Activated T-cell treated with anti-CD3 and anti-CD28 coated beads, Interleukin-2, amount 50 U/mL, for 48 hours (primary cell): Measurements from ENCODE around the gene ATPAF2.
A peak's percentile ranks its signal among the peaks of the same experiment; 100 is the strongest.

Source experiments
- DNase-seq, 2 experiments: peaks; one replicate each; pipeline ENCODE4 v3.0.0-alpha.2; 2020

ATPAF2 gene

GRCh38 chr17:18038861-18039534 is at the start of gene ATPAF2, which contains the start of gene GID4:
ATPAF2 (minus strand) TSS chr17:18039168; CDS start chr17:18039013, 155 bp downstream.
GID4 (plus strand) TSS chr17:18039408; CDS start chr17:18039465, 57 bp downstream.
- peak; percentile 100 for DNase-seq

- DNase-seq = peak; percentile 97 to 98
Observed at GRCh38 chr17:18087610-18088491, 48.9 kb upstream of the ATPAF2 start, which contains the start of gene DRG2. DRG2 (plus strand) TSS chr17:18087948; CDS start chr17:18088024, 76 bp downstream.

- DNase-seq = no peak
Observed at GRCh38 chr17:18084256-18084655, 45.3 kb upstream of the ATPAF2 start.

GRCh38 chr17:18079543-18079942 is 40.6 kb upstream of the ATPAF2 start:
- no peak for DNase-seq

- DNase-seq = no peak
Observed at GRCh38 chr17:18076936-18077335, 38.0 kb upstream of the ATPAF2 start.

- DNase-seq = no peak
Observed at GRCh38 chr17:18074566-18075272, 35.8 kb upstream of the ATPAF2 start.

- DNase-seq = no peak
Observed at GRCh38 chr17:18071751-18072150, 32.8 kb upstream of the ATPAF2 start.

- no peak for DNase-seq
Observed at GRCh38 chr17:18070861-18071340, 31.9 kb upstream of the ATPAF2 start.

- DNase-seq = no peak
Observed at GRCh38 chr17:18069101-18069500, 30.1 kb upstream of the ATPAF2 start.

GRCh38 chr17:18066866-18067265 is 27.9 kb upstream of the ATPAF2 start:
- no peak for DNase-seq

- no peak for DNase-seq
Observed at GRCh38 chr17:18065546-18065945, 26.6 kb upstream of the ATPAF2 start.

GRCh38 chr17:18064053-18064452 is 25.1 kb upstream of the ATPAF2 start:
- no peak for DNase-seq

- no peak for DNase-seq
Observed at GRCh38 chr17:18059283-18059682, 20.3 kb upstream of the ATPAF2 start.

GRCh38 chr17:18056214-18056613 is 17.2 kb upstream of the ATPAF2 start:
- no peak for DNase-seq

GRCh38 chr17:18055597-18055996 is 16.6 kb upstream of the ATPAF2 start:
- no peak for DNase-seq

GRCh38 chr17:18045691-18046350 is 6.9 kb upstream of the ATPAF2 start:
- no peak for DNase-seq

- DNase-seq = no peak
Observed at GRCh38 chr17:18044609-18045008, 5.6 kb upstream of the ATPAF2 start.

- no peak for DNase-seq
Observed at GRCh38 chr17:18043491-18043890, 4.5 kb upstream of the ATPAF2 start.

GRCh38 chr17:18042983-18043382 is 4.0 kb upstream of the ATPAF2 start:
- DNase-seq = no peak

GRCh38 chr17:18041776-18042175 is 2.8 kb upstream of the ATPAF2 start:
- DNase-seq = no peak

- no peak for DNase-seq
Observed at GRCh38 chr17:18040261-18040858, 1.4 kb upstream of the ATPAF2 start.
